OCI-LY7 (cell line): ENCODE measurements around the gene ZKSCAN1. TPM values are rescaled to one million over a fixed set of nuclear protein-coding genes. Genes with fewer than 3 reads are reported as not detected.
"Not testable (repeated sequence)": the region's sequence is repeated elsewhere in the genome, so short reads cannot be mapped to it uniquely, and the experiment has no call there.

Experiments
- BruUV-seq: library from RNA; stranded (reverse); fragments of 400-500 nt; replicated peaks from 2 replicates; lab custom pipeline; 2021; lab: Mats Ljungman, UMichigan
- CTCF ChIA-PET: fragments of 300-600 bp; sonication (Branson Sonifier 250); formaldehyde crosslinking; loops from one replicate; lab custom pipeline; 2022; ENCODE audit warnings: antibody characterized with exemption; ENCODE audit not compliant: unreplicated experiment; lab: Charles Lee
- POLR2A ChIA-PET: fragments of 300-600 bp; sonication (Branson Sonifier 250); formaldehyde crosslinking; loops from one replicate; lab custom pipeline; 2022; ENCODE audit warnings: antibody characterized with exemption; lab: Charles Lee
- DNase-seq: peaks from one replicate; pipeline ENCODE4 v3.0.0-alpha.2; 2015; ENCODE audit warnings: low spot score
- H2AFZ ChIP-seq: fragments of 200-600 bp; sonication (generic), shearing (Covaris generic); 2 replicates; pipeline ENCODE4 v1.6.1; 2014; ENCODE audit warnings: mild to moderate bottlenecking, antibody characterized with exemption, low read length, moderate library complexity
- H3K27ac ChIP-seq: fragments of 200-600 bp; sonication (generic); 2 replicates; pipeline ENCODE4 v1.5.1; 2014; ENCODE audit warnings: mixed run types, low read depth, mild to moderate bottlenecking, moderate library complexity, low read length, inconsistent platforms; ENCODE audit not compliant: poor library complexity, severe bottlenecking
- H3K36me3 ChIP-seq: fragments of 200-600 bp; sonication (generic); 2 replicates; pipeline ENCODE4 v1.6.1; 2014; ENCODE audit warnings: mild to moderate bottlenecking, antibody characterized with exemption, low read length, moderate library complexity, mixed read lengths; ENCODE audit not compliant: insufficient read depth
- H3K4me1 ChIP-seq: fragments of 200-600 bp; sonication (generic); 2 replicates; pipeline ENCODE4 v1.5.1; 2014; ENCODE audit warnings: mild to moderate bottlenecking, low read length; ENCODE audit not compliant: insufficient read depth, poor library complexity, severe bottlenecking
- H3K4me2 ChIP-seq: fragments of 200-600 bp; sonication (generic); 2 replicates; pipeline ENCODE4 v1.6.1; 2014; ENCODE audit warnings: mild to moderate bottlenecking, low read length
- H3K4me3 ChIP-seq: fragments of 200-600 bp; sonication (generic); 2 replicates; pipeline ENCODE4 v1.5.1; 2014; ENCODE audit warnings: mild to moderate bottlenecking, low read depth, low read length; ENCODE audit not compliant: poor library complexity, severe bottlenecking
- H3K79me2 ChIP-seq: fragments of 200-600 bp; sonication (generic); 2 replicates; pipeline ENCODE4 v1.6.1; 2016; ENCODE audit warnings: low read depth, mild to moderate bottlenecking, low read length, moderate library complexity, mixed read lengths; ENCODE audit not compliant: insufficient read depth
- H3K9me2 ChIP-seq: fragments of 200-600 bp; sonication (generic); 2 replicates; pipeline ENCODE4 v1.6.1; 2016; ENCODE audit warnings: mild to moderate bottlenecking, low read length, mixed read lengths; ENCODE audit not compliant: insufficient read depth
- H3K9me3 ChIP-seq: fragments of 200-600 bp; sonication (generic); 2 replicates; pipeline ENCODE4 v1.6.1; 2014; ENCODE audit warnings: mild to moderate bottlenecking, mixed run types, low read length, mixed read lengths
- H4K20me1 ChIP-seq: fragments of 200-600 bp; sonication (generic); 2 replicates; pipeline ENCODE4 v1.6.1; 2014; ENCODE audit warnings: mild to moderate bottlenecking, antibody characterized with exemption, low read length, moderate library complexity, mixed read lengths; ENCODE audit not compliant: insufficient read depth
- CTCF ChIP-seq: fragments of 200-600 bp; sonication (generic); conservative IDR thresholded peaks from 2 replicates; pipeline ENCODE4 v1.5.1; 2014; ENCODE audit warnings: mild to moderate bottlenecking, antibody characterized with exemption, low read length, moderate library complexity, mixed read lengths
- EZH2phosphoT487 ChIP-seq: fragments of 200-600 bp; sonication (generic); IDR thresholded peaks from 2 replicates; pipeline ENCODE4 v1.6.1; 2018; ENCODE audit warnings: low read depth, borderline replicate concordance, mild to moderate bottlenecking, mixed run types, antibody characterized with exemption, low read length, moderate library complexity, mixed read lengths
- intact Hi-C: fragments of 100-400 bp; cut with micrococcal nuclease; formaldehyde crosslinking; loops from one replicate; pipeline ENCODE4 v1.10.0; 2022; ENCODE audit not compliant: unreplicated experiment
- total RNA-seq, 2 experiments: library from RNA; depleted of rRNA in 1 of 2; stranded (reverse); fragments of >200 nt in 1 of 2; shearing (Covaris generic) in 1 of 2; gene quantifications; 2 replicates each; pipeline ENCODE4 v1.2.3, GENCODE V29; 2014 to 2022

The ZKSCAN1 gene
- total RNA-seq, 2 experiments from 2014 or later: 20.2 to 48.1 TPM

- TF ChIP-seq CTCF (no peak), EZH2phosphoT487 (no peak)
- H3K4me2 ChIP-seq: no peak overlapping the region
- no peaks in the 10 kb centered on the region for H3K36me3 ChIP-seq
- ChIA-PET POLR2A (no interaction called here), CTCF (no interaction called here)
- H3K4me3 ChIP-seq: no peak overlapping the region
- H4K20me1 ChIP-seq: no peaks in the 10 kb centered on the region
- H3K79me2 ChIP-seq: no peaks in the 10 kb centered on the region
- H2AFZ ChIP-seq: no peak overlapping the region
- no peaks in the 10 kb centered on the region for H3K9me2 ChIP-seq
- intact Hi-C loops: no loop called here
- H3K4me1 ChIP-seq: peaks cover 7% of the 10 kb centered on the region
- no peak overlapping the region for H3K27ac ChIP-seq
- BruUV-seq: no TSS peak
- DNase-seq: no peak
- H3K9me3 ChIP-seq: no peaks in the 10 kb centered on the region
Measured at GRCh38 chr7:99971242-99971641, 44.2 kb upstream of the ZKSCAN1 start.

GRCh38 chr7:99973817-99974216, 41.6 kb upstream of the ZKSCAN1 start:
- H3K79me2 ChIP-seq, H3K9me2 ChIP-seq, BruUV-seq, H3K4me2 ChIP-seq, H4K20me1 ChIP-seq, H3K27ac ChIP-seq, H2AFZ ChIP-seq, H3K36me3 ChIP-seq, H3K4me1 ChIP-seq, H3K4me3 ChIP-seq, CTCF ChIA-PET, POLR2A ChIA-PET, H3K9me3 ChIP-seq, DNase-seq, intact Hi-C loops: not testable (repeated sequence)

GRCh38 chr7:99974681-99975080, 40.7 kb upstream of the ZKSCAN1 start:
- intact Hi-C loops: loop anchor here (5.0 kb wide), 1 partner anchor 57 kb away; the partner anchor contains the start of gene TRIM4
- Histone ChIP-seq H2AFZ (no peak overlapping the region), H3K4me2 (no peak overlapping the region)

More at GRCh38 chr7:99974681-99975080, 40.7 kb upstream of the ZKSCAN1 start:
- H3K4me3 ChIP-seq: no peak overlapping the region
- H3K36me3 ChIP-seq: no peaks in the 10 kb centered on the region
- H3K4me1 ChIP-seq: peaks cover 10% of the 10 kb centered on the region
- no peaks in the 10 kb centered on the region for H4K20me1 ChIP-seq
- no peak for TF ChIP-seq CTCF
- no peak for TF ChIP-seq EZH2phosphoT487
- CTCF ChIA-PET: no interaction called here
- no peaks in the 10 kb centered on the region for H3K79me2 ChIP-seq
- H3K9me3 ChIP-seq: no peaks in the 10 kb centered on the region
- no peak overlapping the region for H3K27ac ChIP-seq
- BruUV-seq: no TSS peak
- H3K9me2 ChIP-seq: no peaks in the 10 kb centered on the region
- POLR2A ChIA-PET: no interaction called here
- no peak for DNase-seq
